OCI-LY1 (cell line): ENCODE data around the gene SLC2A1.

Experiments used
- CTCF ChIP-seq: fragments of 200-600 bp; sonication (generic), shearing (Covaris generic); IDR thresholded peaks from 2 replicates; pipeline ENCODE4 v1.5.1; 2017; ENCODE audit warnings: mild to moderate bottlenecking, antibody characterized with exemption, low read length, moderate library complexity, mixed read lengths
- EZH2 ChIP-seq: fragments of 200-600 bp; sonication (generic), shearing (Covaris generic); IDR thresholded peaks from 2 replicates; pipeline ENCODE4 v1.8.0; 2017; ENCODE audit warnings: borderline replicate concordance, mixed run types, mild to moderate bottlenecking, antibody characterized with exemption, low read length, moderate library complexity, mixed read lengths

- TF ChIP-seq CTCF (no peak), EZH2 (no peak)
Observed at GRCh38 chr1:42970143-42970542, 11.5 kb upstream of the SLC2A1 start.
